ENCODE results near the gene ARID1B. TPM values are rescaled to one million over a fixed set of nuclear protein-coding genes. Genes with fewer than 3 reads are reported as not detected.

ARID1B gene
- total and polyA plus RNA-seq, 4 donors: 7.0 to 49.0 (median 24.2) TPM

DNA sequence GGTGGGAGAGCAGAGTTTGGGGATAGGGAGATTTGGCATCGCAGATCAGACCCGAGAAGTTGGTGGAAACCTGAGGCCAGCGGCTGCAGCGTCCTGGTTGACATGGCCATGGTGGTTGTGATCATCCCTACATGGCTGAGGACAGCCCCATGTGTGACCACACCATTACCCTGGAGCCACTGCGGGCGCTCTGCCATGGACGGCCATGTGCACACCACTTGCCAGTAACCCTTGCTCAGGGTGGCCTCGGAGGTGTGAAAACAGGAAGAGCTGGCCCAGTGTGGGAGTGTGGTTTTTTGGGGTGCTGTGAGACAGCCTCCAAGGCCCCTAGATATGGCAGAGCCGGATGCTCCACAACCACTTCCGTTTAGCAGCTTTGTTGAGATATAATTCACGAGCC lies 481.7 kb downstream of the ARID1B start:
- H3K27ac ChIP-seq (ENCODE audit: low read depth in 1 of 2, low read length in 2 of 2): no peak overlapping the region
- no peaks in the 10 kb centered on the region for H3K27me3 ChIP-seq (ENCODE audit: control insufficient read depth in 4 of 4, insufficient read depth in 4 of 4, low read length in 3 of 4)
- H3K36me3 ChIP-seq (ENCODE audit: control insufficient read depth in 4 of 4, insufficient read depth in 3 of 4, low read depth in 1 of 4, low read length in 3 of 4): no peaks in the 10 kb centered on the region
- 94% methylated on average over 11 of the region's 11 CpGs for WGBS
- H3K4me1 ChIP-seq (ENCODE audit: control insufficient read depth in 4 of 4, insufficient read depth in 4 of 4, low read length in 3 of 4): no peaks in the 10 kb centered on the region
- no peak for TF ChIP-seq TAF1 (conservative IDR thresholded peaks at IDR 0.05)
- no peaks in the 10 kb centered on the region for H3K9me3 ChIP-seq (ENCODE audit: control insufficient read depth in 4 of 4, low read length in 3 of 4)
- no peak for DNase-seq (ENCODE audit: low spot score)
- no peak overlapping the region for H3K9ac ChIP-seq (ENCODE audit: low read depth in 1 of 2, low read length in 2 of 2)
- H3K4me3 ChIP-seq (ENCODE audit: low read depth in 1 of 3, low read length in 3 of 3): no peak overlapping the region

DNA sequence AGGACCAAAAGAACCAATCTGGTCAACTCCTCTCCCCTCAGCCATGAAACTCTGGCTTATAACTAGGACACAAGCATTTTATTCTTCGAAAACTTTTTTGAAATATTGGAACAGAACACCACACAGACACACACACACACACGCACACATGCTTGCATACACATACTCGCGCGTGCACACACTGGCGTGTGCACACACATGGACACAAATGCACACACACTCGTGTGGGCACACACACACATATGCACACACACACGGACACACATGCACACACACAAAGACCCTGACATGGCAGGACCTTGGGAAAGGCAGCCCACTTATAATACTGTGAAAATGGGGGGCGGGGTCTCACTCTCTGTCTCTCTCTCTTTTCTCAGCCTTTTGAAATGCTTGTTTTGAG lies 482.3 kb downstream of the ARID1B start:
- Histone ChIP-seq H3K9me3 (ENCODE audit: control insufficient read depth in 4 of 4, low read length in 3 of 4) (no peaks in the 10 kb centered on the region), H3K4me1 (ENCODE audit: control insufficient read depth in 4 of 4, insufficient read depth in 4 of 4, low read length in 3 of 4) (peaks cover 0 to 3% (median 0%) of the 10 kb centered on the region in 4 donors), H3K4me3 (ENCODE audit: low read depth in 1 of 3, low read length in 3 of 3) (no peak overlapping the region), H3K27ac (ENCODE audit: low read depth in 1 of 2, low read length in 2 of 2) (no peak overlapping the region), H3K9ac (ENCODE audit: low read depth in 1 of 2, low read length in 2 of 2) (no peak overlapping the region), H3K36me3 (ENCODE audit: control insufficient read depth in 4 of 4, insufficient read depth in 3 of 4, low read depth in 1 of 4, low read length in 3 of 4) (no peaks in the 10 kb centered on the region), H3K27me3 (ENCODE audit: control insufficient read depth in 4 of 4, insufficient read depth in 4 of 4, low read length in 3 of 4) (no peaks in the 10 kb centered on the region)
- TF ChIP-seq, protein P1, sequence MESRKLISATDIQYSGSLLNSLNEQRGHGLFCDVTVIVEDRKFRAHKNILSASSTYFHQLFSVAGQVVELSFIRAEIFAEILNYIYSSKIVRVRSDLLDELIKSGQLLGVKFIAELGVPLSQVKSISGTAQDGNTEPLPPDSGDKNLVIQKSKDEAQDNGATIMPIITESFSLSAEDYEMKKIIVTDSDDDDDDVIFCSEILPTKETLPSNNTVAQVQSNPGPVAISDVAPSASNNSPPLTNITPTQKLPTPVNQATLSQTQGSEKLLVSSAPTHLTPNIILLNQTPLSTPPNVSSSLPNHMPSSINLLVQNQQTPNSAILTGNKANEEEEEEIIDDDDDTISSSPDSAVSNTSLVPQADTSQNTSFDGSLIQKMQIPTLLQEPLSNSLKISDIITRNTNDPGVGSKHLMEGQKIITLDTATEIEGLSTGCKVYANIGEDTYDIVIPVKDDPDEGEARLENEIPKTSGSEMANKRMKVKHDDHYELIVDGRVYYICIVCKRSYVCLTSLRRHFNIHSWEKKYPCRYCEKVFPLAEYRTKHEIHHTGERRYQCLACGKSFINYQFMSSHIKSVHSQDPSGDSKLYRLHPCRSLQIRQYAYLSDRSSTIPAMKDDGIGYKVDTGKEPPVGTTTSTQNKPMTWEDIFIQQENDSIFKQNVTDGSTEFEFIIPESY (IDR thresholded peaks at IDR 0.05): no peak
- TF ChIP-seq JUND (IDR thresholded peaks at IDR 0.05): no peak
- no peak for DNase-seq (ENCODE audit: low spot score)
- 95% methylated on average over 9 of the region's 9 CpGs for WGBS

Small RNA genes lying within 50 kb of the gene (small RNA-seq; reads per million reads assigned to genes)
- gene AL355297.2: 0.13 reads per million
- gene MIR4466: not detected

Data from liver (tissue), 10 donors.